Islet precursor cell (in vitro differentiated cells): Measurements from ENCODE around the gene CA12.
A peak's percentile ranks its signal among the peaks of the same experiment; 100 is the strongest.

Experiments
- DNase-seq: peaks from one replicate; pipeline ENCODE4 v3.0.0-alpha.2; 2018

Gene CA12

DNA sequence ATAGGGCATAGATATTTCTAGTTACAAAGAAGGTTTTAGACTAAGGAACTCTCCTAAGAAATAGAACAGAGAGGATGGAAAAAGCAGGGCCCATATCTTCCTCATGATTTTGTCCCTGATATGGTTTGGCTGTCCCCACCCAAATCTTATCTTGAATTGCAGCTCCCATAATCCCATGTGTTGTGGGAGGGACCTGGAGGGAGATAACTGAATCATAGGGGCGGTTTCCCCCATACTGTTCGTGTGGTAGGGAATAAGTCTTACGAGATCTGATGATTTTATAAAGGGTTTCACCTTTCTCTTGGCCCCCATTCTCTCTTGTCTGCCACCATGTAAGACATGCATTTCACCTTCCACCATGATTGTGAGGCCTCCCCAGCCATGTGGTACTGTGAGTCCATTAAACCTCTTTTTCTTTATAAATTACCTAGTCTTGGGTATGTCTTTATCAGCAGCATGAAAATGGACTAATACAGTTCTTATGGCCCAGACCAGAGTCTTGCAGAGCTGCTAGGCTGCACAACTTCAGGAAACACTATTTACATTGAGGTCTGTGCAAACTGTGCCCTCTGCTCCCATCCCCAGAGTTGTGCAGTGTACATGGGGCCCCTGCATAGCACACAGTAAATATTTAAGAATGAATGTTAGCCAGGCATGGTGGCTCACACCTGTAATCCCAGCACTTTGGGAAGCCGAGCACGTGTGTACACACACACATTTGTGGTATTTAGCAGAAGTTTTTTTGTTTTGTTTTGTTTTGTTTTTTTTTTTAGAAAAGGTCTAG lies 20.3 kb upstream of the CA12 start:
- DNase-seq = no peak

DNA sequence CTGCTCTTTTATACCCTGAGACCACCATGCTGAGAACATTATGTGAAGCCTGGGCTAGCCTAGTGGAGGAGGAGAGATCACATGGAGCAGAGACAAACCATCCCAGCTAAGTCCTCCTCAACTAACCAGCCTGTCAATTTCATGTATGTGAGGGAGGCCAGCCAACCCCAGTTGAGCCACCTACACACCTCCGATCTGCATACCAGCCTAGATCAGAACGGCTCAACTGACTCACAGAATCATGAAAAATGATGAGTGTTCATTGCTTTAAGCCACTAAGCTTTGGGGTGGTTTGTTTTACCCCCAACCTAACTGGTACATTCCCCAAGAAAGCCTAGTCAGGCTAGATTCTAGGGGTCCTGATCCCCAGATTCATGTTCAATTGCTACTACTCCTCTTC lies 19.4 kb upstream of the CA12 start:
- DNase-seq = no peak

DNA sequence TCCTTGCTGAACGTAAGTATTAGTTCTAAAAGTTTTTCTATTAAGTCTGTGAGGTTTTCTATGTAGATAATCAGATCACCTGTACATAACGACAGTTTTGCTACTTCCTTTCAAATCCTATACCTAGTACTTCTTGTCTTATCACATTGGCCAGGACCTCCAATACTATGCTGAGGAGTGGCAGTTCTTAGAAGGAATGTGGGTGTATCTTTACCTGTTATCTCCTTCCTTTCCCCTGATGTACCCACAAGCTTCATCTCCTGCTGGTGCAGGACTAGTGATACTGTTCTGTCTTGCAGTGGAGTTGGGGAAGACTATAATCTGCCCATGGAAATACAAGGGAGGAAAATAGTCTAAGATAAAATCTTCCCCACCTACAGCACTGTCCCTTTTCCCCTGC lies 16.8 kb upstream of the CA12 start:
- DNase-seq = no peak

DNA sequence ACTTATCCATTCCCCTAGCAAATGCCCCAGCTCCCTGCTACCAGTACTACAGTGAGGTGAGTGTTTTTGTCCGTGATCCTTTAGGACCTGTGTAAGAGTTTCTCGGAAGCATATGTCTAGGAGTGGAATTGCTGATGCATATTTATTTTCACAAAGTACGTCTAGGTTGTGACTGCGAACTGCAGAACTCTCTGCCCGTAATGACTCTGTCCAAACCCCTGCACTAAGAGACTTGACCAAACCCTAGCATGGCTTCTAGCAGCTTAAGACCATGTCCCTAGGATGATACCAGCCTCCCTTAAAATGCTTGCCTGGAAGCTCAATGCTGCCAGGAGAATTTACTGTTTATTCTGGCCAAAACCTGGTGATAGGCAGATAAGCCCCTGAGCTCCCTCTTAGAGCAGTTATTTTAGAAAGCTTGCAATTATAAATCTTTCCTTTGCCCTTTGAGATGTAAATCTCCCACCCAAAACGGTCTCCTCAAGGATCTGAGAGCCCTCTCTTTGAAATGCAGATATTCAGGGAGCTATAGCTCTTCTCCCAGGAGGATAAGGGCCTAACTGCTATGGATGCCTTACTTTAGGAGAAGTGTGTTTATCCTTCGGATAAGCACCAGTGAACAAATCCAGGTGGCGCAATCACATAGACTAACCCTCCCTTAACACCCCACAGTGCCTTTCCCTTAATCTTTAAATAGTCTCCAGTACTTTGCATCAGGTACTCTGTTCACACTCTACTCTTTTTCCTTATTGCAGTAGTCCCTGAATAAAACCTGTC lies 14.7 kb upstream of the CA12 start:
- DNase-seq = no peak

DNA sequence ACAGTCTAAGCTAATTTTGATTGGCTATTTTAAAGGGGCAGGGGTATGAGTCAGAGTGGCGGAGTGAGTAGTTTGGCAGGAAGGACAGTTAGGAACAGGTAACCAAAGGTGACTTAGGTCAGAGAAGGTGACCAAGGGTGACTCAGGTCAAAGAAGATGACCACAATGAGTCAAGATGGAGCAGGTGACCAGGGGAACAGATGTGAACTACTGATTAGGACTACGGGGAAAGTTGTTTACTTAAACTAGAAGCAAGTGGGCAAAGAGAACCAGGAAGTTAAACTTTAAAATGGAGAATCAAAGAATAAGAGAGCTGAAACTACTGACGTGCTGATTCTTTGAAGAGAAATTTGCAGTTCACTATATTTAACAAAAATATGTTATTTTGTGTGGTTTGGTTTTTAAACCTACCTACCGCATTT lies 14.1 kb upstream of the CA12 start:
- no peak for DNase-seq

DNA sequence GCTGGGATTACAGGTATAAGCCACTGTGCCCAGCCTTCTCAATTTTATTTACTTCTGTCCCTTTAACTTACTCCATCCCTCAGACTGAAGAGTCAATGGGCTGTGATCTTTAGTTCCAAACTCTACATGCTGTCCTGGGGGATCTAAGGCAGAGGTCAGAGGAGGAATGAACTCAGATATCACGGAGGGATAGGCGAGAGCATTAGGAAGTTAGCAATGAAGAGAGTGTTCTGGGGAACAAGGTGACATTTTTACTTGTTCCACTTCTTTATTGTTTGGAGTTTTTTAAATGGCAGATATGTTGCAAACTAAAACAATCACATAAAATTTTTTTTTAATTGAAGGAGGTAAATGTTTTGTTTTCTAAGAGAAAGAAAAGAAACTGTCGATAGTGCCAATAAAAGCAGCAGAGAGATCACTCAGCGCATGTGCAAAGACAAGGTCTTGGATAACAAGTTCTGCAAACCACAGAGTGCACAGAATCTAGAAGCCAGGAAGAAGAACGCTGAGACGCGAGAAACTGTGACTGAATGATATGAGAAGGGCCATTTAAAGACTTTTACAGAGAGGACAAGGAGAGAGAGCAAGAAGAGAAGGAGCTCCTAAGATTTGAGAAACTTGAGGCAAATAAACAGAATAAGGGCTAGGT lies 10.8 kb upstream of the CA12 start:
- no peak for DNase-seq

DNA sequence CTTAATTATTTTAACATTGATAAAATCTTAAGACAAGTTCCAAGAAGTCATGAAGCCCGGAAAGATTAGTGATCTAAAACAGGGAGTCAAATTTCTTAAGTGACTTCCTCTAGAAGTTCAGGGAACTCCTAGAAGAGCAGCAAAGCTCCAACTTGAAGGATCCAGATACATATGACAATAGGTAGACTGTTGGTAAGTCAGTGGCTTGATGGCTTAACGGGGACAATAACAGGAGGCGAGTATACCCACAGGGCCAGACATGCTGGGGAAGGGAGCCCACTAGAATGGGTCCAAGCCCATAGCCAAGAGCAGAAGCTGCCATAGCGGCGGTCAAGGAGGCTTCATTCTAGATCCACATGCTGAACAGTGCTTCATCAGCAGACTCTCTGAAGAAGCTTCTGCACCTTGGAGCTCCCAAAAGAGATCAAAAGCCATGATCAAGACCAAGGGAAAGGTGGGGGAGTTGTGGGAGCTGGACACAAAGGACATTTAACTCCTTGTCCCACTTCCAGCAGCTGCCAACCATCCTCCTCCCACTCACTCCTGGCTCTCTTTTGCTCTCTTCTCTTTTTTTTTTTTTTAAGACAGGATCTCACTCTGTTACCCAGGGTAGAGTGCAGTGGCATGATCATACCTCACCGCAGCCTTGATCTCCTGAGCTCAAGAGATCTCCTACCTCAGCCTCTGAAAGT lies 10.2 kb upstream of the CA12 start:
- DNase-seq = no peak

DNA sequence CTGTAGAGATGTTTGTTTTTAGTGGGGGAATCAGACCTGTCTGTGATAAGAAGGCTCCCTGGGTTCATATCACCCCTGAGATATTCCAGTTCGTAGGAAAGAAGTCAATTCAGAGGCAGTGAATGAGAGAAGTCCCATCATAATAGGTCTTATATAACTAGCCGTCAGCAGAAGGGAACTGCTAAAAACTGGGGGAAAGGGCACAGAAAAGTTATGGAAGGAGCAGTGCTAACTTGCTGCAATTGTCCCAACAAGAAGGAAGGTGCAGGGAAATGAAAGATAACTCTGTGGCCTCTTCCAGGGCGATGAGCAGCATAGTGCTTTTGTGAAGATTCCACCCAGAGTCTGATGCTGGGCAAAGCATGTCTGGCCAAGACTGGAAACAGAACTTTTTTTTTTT lies 9.0 kb upstream of the CA12 start:
- no peak for DNase-seq

DNA sequence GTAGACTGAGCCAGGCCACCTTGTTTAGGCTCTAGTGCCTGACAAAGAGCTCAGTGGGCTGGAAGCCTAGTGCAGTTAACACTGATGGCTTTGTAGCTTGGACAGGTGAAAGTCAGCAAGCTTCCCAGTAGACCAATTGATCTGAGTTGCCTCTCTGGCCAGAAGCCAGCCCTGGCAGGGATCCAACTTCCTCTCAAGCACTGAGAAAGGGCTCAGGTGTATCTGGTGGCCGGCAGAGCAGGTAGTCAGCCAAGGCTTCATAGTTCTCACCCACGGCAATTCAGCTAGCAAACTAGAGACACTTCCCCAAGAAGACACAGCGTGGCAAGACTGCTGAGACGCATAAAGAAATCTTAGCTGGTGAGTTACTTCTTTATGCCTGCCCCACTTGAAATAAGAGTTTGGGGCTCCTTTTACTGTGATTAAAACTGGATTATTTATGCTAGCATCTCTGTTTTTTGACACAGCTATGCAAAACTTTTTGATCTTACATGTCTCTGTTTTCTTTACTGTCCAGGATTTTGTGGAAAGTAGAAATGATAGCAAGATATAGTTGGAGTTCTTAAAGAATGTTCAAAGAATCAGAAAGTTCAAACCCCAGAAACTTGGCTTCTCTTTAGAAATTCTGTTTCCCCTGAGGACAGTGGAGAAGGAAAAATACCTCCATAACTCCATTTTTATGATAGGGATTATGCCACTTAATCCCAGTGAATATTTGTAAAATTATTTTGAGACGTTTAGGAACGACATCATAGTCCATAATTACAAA lies 8.4 kb upstream of the CA12 start:
- DNase-seq = peak; percentile 49

DNA sequence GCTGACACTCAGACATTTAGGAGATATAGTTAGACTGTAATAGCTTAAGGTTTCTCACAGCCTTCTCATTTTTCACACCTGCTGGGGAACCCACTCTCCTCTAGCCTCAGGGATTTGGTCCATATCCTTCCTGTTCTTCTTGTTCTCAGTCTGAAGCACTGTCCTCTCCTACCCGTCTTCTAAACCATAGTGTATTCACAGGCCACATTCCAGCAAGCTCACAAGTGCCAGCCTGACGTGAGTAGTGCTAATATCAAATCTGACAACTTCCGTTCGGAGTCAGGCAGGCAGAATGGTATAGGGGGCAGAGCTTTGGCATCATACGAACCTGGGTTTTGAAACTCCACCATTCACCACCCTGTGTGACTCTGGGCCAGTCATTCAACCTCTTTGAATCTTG lies 6.9 kb upstream of the CA12 start:
- no peak for DNase-seq

DNA sequence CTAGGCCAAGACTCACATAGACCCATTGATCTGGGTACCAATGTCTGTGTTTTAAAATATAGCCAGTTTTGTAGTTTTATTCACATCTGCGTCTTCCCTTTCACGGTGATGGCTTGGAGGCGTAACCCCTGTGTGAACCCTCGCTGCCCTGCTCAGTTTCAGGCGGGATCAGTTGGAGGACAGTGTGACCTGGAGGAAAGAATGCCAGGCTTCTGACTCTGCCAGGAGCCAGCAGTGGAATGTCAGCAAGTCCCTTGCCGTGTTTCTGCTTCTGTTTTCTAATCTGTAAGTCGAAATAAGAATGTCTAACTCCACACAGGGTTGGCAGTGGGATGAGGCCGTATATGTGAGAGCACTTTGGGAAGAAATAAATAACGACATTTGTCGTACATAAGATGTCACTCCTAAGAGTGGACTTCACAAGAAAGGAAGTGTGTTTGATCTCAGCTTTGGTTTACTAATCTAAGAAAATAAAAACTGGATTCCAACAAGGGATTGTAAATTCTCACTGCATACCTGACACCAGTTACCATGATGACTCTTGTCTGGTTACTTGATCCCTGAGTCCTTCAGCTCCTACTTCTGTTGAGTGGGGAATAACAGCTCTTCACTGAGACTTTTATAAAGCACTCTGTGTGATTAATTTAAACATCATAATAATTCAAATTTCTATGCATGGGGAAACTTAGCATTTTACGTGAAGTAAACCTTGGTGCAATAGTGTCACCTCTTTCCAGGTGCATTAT lies 6.3 kb upstream of the CA12 start:
- peak; percentile 74 for DNase-seq

DNA sequence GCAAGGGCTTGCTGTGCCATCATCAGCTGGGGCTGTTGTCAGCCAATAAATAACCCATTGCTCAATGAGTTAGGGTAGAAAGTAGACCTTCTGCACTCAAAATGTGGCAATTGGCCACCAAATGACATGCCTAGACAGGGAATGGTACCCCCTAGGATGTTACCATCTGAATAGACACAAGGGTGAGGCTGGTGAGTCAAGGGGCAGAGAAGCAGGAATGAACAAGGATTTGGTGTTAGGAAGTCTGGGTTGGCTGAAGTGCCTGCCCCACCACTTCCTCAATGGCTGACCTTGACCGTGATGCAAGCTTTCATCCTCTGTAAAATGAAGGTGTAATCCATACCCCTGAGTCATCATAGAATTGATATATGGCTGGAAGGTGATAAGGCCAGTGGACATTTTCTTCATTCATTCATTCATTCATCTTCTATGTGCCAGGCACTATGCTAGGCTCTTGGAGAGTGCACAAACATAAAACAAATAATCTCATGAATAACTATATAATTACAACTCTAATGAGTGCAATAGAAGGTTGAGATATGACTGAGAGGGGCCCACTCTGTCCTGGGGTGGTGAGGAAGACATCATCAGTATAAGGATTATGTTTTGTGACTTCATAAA lies 4.4 kb upstream of the CA12 start:
- DNase-seq = no peak

DNA sequence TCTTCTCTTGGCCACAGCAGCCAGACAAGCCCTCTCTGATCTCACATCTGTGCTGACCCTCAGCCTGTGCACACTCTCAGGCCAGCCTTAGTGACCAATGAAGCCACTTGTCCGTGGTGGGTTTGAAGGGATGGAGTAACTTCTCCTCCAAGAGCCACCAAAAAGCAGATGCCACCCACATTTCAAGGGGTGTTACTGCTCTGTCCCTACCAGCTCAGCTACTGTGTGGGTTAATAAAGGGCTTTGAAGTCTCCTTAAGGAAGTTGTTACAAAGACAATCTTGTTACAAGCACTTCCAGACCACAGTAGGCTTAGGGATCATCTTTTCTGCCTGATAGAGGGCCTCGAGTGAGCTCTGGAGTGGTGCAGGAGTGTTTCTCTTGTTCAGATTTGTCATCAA lies 3.3 kb upstream of the CA12 start:
- DNase-seq = no peak

DNA sequence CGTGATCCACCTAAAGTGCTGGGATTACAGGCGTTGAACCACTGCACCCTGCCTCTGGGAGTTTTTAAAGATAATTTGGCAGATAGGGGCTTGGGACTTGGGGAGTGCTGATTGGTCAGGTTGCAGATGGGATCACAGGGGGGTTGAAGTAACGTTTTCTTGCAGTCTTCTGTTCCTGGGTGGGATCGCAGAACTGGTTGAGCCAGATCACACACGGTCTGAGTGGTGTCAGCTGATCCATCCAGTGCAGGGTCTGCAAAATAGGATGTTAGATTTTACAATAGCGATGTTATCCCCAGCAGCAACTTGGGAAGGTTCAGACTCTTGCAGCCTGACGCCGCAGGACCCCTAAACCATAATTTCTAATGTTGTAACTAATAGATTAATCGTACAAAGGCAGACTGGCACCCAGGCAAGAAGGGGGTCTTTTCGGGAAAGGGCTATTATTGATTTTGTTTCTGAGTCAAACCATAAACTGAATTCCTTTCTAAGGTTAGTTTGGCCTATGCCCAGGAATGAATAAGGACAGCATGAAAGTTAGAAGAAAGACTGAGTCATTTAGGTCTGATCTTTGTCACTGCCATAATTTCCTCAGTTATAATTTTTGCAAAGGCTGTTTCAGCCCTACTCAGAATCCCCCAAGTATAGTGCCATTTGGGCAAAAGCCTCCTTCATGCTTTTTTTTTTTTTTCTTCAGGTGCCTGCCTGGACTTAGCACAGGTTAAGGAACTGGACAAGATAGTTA lies 1.5 kb upstream of the CA12 start:
- DNase-seq = no peak

DNA sequence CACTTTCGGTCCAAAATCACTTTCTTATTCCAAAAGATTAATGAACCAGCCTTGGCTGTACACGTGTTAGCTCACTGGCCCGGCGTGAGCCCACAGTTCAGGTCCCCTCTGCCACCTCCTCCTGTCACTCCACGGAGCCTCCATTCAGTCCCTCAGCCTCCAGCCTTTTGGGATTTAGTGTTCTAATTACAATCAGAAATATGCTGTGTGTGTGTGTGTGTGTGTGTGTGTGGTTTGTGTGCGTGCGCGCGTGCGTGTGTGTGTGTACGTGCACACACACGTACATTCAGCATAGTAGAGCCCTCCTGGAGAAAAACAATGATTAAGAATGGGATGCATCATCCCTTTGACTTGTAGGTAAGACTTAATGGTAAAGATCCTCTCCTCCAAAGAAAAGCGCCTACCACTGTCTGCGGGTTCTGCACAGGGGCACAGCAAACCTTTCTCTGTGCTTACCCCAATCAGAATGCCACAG lies 801 bp downstream of the CA12 start:
- no peak for DNase-seq

DNA sequence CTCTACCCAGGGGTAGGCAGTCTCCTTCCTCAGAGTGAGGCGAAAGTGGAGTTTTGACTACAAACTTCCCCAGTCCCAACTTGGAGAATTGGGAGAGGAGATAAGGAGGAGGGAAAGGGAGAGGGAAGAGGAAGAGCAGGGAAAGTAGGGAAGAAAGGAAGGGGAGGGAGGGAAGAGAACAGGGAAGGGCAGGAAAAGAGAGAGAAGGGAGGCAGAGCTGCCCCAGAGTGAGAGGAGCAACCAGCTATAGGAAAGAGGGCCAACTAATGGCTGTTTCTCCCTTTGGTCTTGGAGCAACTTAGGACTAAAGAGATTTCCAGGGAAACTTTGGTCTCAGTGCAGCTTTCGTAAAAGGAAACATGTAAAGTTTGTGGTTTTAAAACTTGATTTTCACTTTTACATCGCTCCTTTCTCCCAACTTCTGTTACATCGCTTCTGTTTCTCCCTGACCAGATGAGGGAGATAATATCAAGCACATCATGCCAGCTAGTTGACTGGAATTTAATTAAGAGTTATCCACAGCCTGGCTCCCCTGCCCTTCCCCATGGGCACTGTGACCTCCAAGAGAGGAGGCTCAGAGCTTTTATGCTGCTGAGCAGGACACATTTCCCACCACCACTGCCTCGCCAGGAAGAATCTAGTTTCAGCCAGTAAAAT lies 1.4 kb downstream of the CA12 start:
- DNase-seq = no peak

DNA sequence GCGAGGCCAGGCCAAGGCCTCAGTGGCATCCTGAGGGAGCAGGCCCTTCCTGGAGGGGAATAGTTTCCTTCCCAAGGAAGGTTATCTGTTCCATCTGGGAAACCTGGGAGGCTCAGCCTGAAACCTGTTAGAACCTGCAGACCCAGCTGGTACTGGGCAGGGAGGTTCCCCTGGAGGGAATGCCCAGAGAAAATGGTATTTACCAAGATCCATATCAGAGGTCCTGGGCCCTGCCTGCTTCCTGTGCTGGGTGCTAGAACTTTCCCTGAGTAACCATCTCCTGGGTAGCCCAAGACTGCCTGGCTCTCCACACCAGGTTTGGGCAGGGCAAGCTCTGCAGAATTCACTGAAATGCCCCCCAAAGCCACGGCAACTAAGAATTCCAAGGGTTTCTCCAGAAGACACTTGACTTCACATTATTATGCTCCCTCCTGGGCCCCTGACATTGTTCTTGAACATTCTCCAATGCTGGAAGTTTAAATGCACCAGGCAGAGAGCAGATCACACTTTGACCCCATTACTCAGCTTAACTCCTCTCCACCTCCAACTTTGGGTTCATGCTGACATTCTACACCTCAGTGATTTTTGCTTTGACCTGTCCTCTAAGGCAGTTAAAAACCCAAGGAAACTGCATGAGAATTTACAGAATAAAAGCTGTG lies 2.0 kb downstream of the CA12 start:
- DNase-seq = no peak

DNA sequence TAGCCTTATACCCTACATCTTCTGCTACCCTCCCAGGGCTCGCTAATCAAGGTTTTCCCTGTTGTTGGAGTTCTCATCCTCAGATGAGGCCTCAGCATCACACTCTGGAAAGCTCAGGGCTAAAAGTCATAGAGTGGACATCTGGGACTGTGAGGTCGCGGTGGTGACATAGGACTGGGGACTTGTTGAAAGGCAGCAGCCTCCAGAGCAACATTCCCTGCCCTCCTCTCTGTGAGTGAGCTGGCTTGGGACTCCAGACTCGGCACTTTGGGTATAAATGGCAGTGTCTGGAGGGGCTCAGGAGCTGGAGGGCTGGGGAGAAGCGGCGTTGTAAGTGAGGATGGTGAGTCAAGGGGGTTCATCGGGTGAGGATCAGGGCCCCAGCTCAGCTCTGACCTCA lies 2.7 kb downstream of the CA12 start:
- DNase-seq = no peak
